Measurements from ENCODE around the gene OPCML. TPM values are rescaled to one million over a fixed set of nuclear protein-coding genes. Genes with fewer than 3 reads are reported as not detected.

The OPCML gene
- 0.38 and 3.4 TPM in 2 replicates for total RNA-seq

DNA sequence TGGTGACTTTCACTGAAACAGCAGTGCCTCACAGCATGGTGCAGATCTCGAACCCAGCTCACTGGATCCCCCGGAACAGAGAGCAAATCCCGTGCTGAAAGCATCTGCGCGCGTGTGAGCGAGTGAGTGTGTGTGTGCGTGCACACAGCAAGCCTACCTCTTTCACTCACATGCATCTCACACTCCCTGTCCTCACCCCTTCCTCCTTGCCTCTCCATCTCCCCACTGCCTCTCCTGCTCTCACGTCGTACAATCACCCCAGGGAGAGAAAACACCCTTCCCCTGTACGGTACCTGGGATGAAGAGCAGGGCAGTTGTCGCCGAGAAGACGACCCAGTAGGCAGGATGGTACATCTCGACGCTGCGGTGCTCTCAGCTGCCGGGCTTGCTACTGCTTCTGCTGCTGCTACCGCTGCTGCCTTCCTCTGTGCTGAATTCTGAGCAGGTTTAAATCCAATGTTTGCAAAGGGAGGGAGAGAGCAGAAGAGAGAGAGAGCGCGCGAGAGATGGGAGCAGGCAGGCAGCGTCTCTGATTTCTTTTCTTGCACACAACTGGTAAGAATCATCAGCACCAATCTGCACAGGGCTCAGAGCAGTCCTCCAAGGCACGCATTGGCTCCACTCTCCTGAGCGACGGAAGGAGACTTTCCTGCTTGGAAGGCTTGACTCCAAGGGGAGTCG is at the start of gene OPCML:
Gene OPCML, minus strand, starts transcription at position 531 of the 681 bp plus-strand sequence.

Data from regular cardiac myocyte (primary cell).